ENCODE measurements around the gene VPS45. TPM values are rescaled to one million over a fixed set of nuclear protein-coding genes. Genes with fewer than 3 reads are reported as not detected.

VPS45 gene
- total and polyA plus RNA-seq, 2 of the 13 experiments (the other 11 are each of a cell fraction or from before 2014, with no cell fraction given): 15.2 to 25.2 TPM

DNA sequence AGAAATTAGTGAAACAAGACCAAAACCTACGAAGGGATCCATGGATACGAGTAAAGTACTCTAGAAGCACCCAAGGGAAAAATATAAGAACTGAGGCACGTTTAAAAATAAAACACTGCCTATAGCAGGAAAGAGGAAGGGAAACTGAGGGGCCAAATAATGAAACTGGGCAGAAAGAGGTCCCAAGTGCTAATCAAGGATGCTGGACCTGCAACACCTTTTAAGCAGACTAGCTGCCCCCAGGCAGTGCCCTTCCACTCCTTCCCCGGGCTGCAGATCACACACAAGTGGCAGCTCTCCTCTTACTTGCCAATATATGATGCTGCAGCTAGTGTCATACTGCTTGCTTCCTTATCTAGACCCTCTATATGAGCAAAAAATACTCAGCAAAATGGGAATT lies 49.4 kb upstream of the VPS45 start:
- no peaks in the 10 kb centered on the region for H3K36me3 ChIP-seq (replicated peaks in 1 of 2; ENCODE audit: control insufficient read depth in 1 of 2, insufficient read depth in 2 of 2, low read length in 2 of 2)
- in situ Hi-C loops (cut with HindIII; ENCODE audit: extremely low pct_ligation_motif_present, low pct_unique_long_range_greater_than_20kb): no loop called here
- H4K20me1 ChIP-seq (ENCODE audit: insufficient read depth, low read length): no peaks in the 10 kb centered on the region
- WGBS (ENCODE audit: low lambda C conversion rate): 81% methylated on average over 3 of the region's 4 CpGs
- no peak overlapping the region for H3K4me3 ChIP-seq (replicated peaks in 1 of 3; ENCODE audit: insufficient read depth in 1 of 3, low read depth in 2 of 3, low read length in 3 of 3)
- H3K4me2 ChIP-seq (ENCODE audit: low read depth, low read length): no peak overlapping the region
- no peak overlapping the region for H2AFZ ChIP-seq (ENCODE audit: low read length)
- no peaks in the 10 kb centered on the region for H3K9me3 ChIP-seq (ENCODE audit: low read length)
- intact Hi-C loops (cut with micrococcal nuclease; ENCODE audit: unreplicated experiment): no loop called here
- ATAC-seq (no peak), FAIRE-seq (no peak), DNase-seq (ENCODE audit: low spot score) (no peak)
- BruUV-seq (replicated peaks): no TSS peak
- H3K27ac ChIP-seq (ENCODE audit: extremely low read length, insufficient read depth, low read length): no peak overlapping the region
- POLR2A ChIA-PET: interaction anchor here (5.0 kb wide), 1 partner anchor 8 kb away, joined by 58 read pairs; the partner anchor contains the start of gene OTUD7B
- H3K4me1 ChIP-seq (ENCODE audit: insufficient read depth, low read length): peaks cover 37% of the 10 kb centered on the region
- no peaks in the 10 kb centered on the region for H3K79me2 ChIP-seq (ENCODE audit: insufficient read depth, low read length)
- CTCF ChIA-PET (ENCODE audit: low intra/inter-chr PET ratio, low total read pairs): no interaction called here
- no peaks in the 10 kb centered on the region for H3K27me3 ChIP-seq (ENCODE audit: control insufficient read depth in 1 of 2, insufficient read depth in 2 of 2, low read length in 2 of 2)
- TF ChIP-seq ZNF235 (CRISPR knock-in tag; IDR thresholded peaks at IDR 0.05; ENCODE audit: borderline replicate concordance) (no peak), ZNF629 (CRISPR knock-in tag; conservative IDR thresholded peaks at IDR 0.05) (no peak), GFI1 (CRISPR knock-in tag; IDR thresholded peaks at IDR 0.05; ENCODE audit: borderline replicate concordance) (no peak), HCFC1 (IDR thresholded peaks at IDR 0.05; ENCODE audit: low read depth, low read length) (no peak)
- TF ChIP-seq, protein P1, sequence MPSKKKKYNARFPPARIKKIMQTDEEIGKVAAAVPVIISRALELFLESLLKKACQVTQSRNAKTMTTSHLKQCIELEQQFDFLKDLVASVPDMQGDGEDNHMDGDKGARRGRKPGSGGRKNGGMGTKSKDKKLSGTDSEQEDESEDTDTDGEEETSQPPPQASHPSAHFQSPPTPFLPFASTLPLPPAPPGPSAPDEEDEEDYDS (CRISPR knock-in tag; IDR thresholded peaks at IDR 0.05): no peak
- TF ChIP-seq, protein P2, sequence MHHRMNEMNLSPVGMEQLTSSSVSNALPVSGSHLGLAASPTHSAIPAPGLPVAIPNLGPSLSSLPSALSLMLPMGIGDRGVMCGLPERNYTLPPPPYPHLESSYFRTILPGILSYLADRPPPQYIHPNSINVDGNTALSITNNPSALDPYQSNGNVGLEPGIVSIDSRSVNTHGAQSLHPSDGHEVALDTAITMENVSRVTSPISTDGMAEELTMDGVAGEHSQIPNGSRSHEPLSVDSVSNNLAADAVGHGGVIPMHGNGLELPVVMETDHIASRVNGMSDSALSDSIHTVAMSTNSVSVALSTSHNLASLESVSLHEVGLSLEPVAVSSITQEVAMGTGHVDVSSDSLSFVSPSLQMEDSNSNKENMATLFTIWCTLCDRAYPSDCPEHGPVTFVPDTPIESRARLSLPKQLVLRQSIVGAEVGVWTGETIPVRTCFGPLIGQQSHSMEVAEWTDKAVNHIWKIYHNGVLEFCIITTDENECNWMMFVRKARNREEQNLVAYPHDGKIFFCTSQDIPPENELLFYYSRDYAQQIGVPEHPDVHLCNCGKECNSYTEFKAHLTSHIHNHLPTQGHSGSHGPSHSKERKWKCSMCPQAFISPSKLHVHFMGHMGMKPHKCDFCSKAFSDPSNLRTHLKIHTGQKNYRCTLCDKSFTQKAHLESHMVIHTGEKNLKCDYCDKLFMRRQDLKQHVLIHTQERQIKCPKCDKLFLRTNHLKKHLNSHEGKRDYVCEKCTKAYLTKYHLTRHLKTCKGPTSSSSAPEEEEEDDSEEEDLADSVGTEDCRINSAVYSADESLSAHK (CRISPR knock-in tag; IDR thresholded peaks at IDR 0.05; ENCODE audit: borderline replicate concordance): no peak
- H3K9ac ChIP-seq (ENCODE audit: insufficient read depth, low read depth, low read length): no peak overlapping the region

All from HepG2 (cell line).